ENCODE results near the gene ALDH8A1.

DNA sequence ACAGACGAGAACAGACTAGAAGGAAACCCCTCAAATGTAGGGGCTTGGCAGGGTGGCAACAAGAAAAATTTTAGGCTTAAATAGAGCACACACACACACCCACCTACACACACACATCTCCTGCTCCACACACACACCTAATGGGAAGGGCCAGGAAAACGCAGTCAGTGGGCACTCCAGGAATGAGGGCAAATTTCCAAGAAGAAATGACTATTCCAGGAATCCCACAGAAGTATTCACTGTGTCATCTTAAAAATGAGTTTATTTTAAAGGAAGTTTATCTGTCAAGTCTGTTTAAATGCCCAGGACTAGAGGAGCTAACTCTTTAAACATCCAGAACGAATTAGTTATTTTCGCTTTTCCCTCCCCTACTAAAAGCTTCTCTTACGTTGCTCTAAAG is 13.0 kb downstream of the ALDH8A1 start:
- TF ChIP-seq POLR2A (IDR thresholded peaks at IDR 0.05; ENCODE audit: low read length) (no peak), GATA1 (IDR thresholded peaks at IDR 0.05; ENCODE audit: low read depth, low read length) (no peak)

Data from erythroblast (primary cell).